HEK293 (cell line): ENCODE measurements around the gene ABHD17A.

Source experiments
- GLIS1 ChIP-seq: fragments of 450-650 bp; formaldehyde crosslinking; IDR thresholded peaks from 2 replicates; pipeline ENCODE4 v1.5.1; 2016; ENCODE audit warnings: missing biosample characterization, missing genetic modification characterization
- KLF1 ChIP-seq: fragments of 450-650 bp; formaldehyde crosslinking; IDR thresholded peaks from 2 replicates; pipeline ENCODE4 v1.5.1; 2016; ENCODE audit warnings: missing biosample characterization, missing genetic modification characterization
- KLF10 ChIP-seq: fragments of 450-650 bp; IDR thresholded peaks from 2 replicates; pipeline ENCODE4 v1.5.1; 2018; ENCODE audit warnings: missing biosample characterization, mild to moderate bottlenecking, missing genetic modification characterization
- KLF9 ChIP-seq: fragments of 450-650 bp; formaldehyde crosslinking; IDR thresholded peaks from 2 replicates; pipeline ENCODE4 v1.5.1; 2016; ENCODE audit warnings: missing biosample characterization, missing genetic modification characterization, low read depth
- MYNN ChIP-seq: fragments of 450-650 bp; formaldehyde crosslinking; IDR thresholded peaks from 2 replicates; pipeline ENCODE4 v1.5.1; 2016; ENCODE audit warnings: missing biosample characterization, missing genetic modification characterization, borderline replicate concordance
- PRDM10 ChIP-seq: fragments of 450-650 bp; formaldehyde crosslinking; IDR thresholded peaks from 2 replicates; pipeline ENCODE4 v1.5.1; 2016; ENCODE audit warnings: missing biosample characterization, missing genetic modification characterization
- SP2 ChIP-seq: fragments of 450-650 bp; formaldehyde crosslinking; IDR thresholded peaks from 2 replicates; pipeline ENCODE4 v1.5.1; 2016; ENCODE audit warnings: missing biosample characterization, missing genetic modification characterization
- SP3 ChIP-seq: fragments of 450-650 bp; formaldehyde crosslinking; IDR thresholded peaks from 2 replicates; pipeline ENCODE4 v1.5.1; 2016; ENCODE audit warnings: missing biosample characterization, missing genetic modification characterization
- ZBTB17 ChIP-seq: fragments of 450-650 bp; formaldehyde crosslinking; IDR thresholded peaks from 2 replicates; pipeline ENCODE4 v1.5.1; 2016; ENCODE audit warnings: missing biosample characterization, missing genetic modification characterization
- ZBTB21 ChIP-seq: fragments of 450-650 bp; formaldehyde crosslinking; IDR thresholded peaks from 2 replicates; pipeline ENCODE4 v1.5.1; 2017; ENCODE audit warnings: missing biosample characterization, missing genetic modification characterization
- ZEB2 ChIP-seq: fragments of 450-650 bp; formaldehyde crosslinking; IDR thresholded peaks from 2 replicates; pipeline ENCODE4 v1.5.1; 2016; ENCODE audit warnings: missing biosample characterization, missing genetic modification characterization
- ZIC2 ChIP-seq: fragments of 450-650 bp; formaldehyde crosslinking; IDR thresholded peaks from 2 replicates; pipeline ENCODE4 v1.5.1; 2016; ENCODE audit warnings: missing biosample characterization, missing genetic modification characterization
- ZNF146 ChIP-seq: fragments of 450-650 bp; formaldehyde crosslinking; IDR thresholded peaks from 2 replicates; pipeline ENCODE4 v1.5.1; 2016; ENCODE audit warnings: missing biosample characterization, missing genetic modification characterization
- ZNF155 ChIP-seq: fragments of 450-650 bp; formaldehyde crosslinking; IDR thresholded peaks from 2 replicates; pipeline ENCODE4 v1.5.1; 2016; ENCODE audit warnings: missing biosample characterization, missing genetic modification characterization
- ZNF202 ChIP-seq: fragments of 450-650 bp; formaldehyde crosslinking; IDR thresholded peaks from 2 replicates; pipeline ENCODE4 v1.5.1; 2016; ENCODE audit warnings: missing biosample characterization, missing genetic modification characterization, borderline replicate concordance
- ZNF324 ChIP-seq: fragments of 450-650 bp; formaldehyde crosslinking; IDR thresholded peaks from 2 replicates; pipeline ENCODE4 v1.5.1; 2016; ENCODE audit warnings: missing biosample characterization, missing genetic modification characterization
- ZNF366 ChIP-seq: fragments of 450-650 bp; formaldehyde crosslinking; conservative IDR thresholded peaks from 2 replicates; pipeline ENCODE4 v1.5.1; 2016; ENCODE audit warnings: missing biosample characterization, missing genetic modification characterization
- ZNF37A ChIP-seq: fragments of 450-650 bp; IDR thresholded peaks from 2 replicates; pipeline ENCODE4 v1.5.1; 2018; ENCODE audit warnings: missing biosample characterization, missing genetic modification characterization
- ZNF391 ChIP-seq: fragments of 450-650 bp; formaldehyde crosslinking; IDR thresholded peaks from 2 replicates; pipeline ENCODE4 v1.5.1; 2016; ENCODE audit warnings: low read depth, missing biosample characterization, missing genetic modification characterization, borderline replicate concordance
- ZNF394 ChIP-seq: fragments of 450-650 bp; formaldehyde crosslinking; IDR thresholded peaks from 2 replicates; pipeline ENCODE4 v1.5.1; 2016; ENCODE audit warnings: missing biosample characterization, missing genetic modification characterization, mild to moderate bottlenecking, moderate library complexity, borderline replicate concordance
- ZNF521 ChIP-seq: fragments of 450-650 bp; formaldehyde crosslinking; IDR thresholded peaks from 2 replicates; pipeline ENCODE4 v1.5.1; 2017; ENCODE audit warnings: missing biosample characterization, mild to moderate bottlenecking, missing genetic modification characterization
- ZNF571 ChIP-seq: fragments of 450-650 bp; formaldehyde crosslinking; IDR thresholded peaks from 2 replicates; pipeline ENCODE4 v1.5.0; 2017; ENCODE audit warnings: missing biosample characterization, missing genetic modification characterization
- ZNF580 ChIP-seq: fragments of 450-650 bp; formaldehyde crosslinking; IDR thresholded peaks from 2 replicates; pipeline ENCODE4 v1.5.1; 2016; ENCODE audit warnings: missing biosample characterization, missing genetic modification characterization
- ZNF692 ChIP-seq: fragments of 450-650 bp; formaldehyde crosslinking; IDR thresholded peaks from 2 replicates; pipeline ENCODE4 v1.5.1; 2016; ENCODE audit warnings: missing biosample characterization, missing genetic modification characterization
- ZNF76 ChIP-seq: fragments of 450-650 bp; formaldehyde crosslinking; IDR thresholded peaks from 2 replicates; pipeline ENCODE4; 2016; ENCODE audit warnings: low read depth, missing biosample characterization, missing genetic modification characterization, borderline replicate concordance
- TF ChIP-seq, protein P1 (sequence below): fragments of 450-650 bp; formaldehyde crosslinking; IDR thresholded peaks from 2 replicates; pipeline ENCODE4 v1.5.1; 2016; ENCODE audit warnings: missing biosample characterization, missing genetic modification characterization
- TF ChIP-seq, protein P2 (sequence below): fragments of 450-650 bp; IDR thresholded peaks from 2 replicates; pipeline ENCODE4 v1.5.1; 2018; ENCODE audit warnings: missing biosample characterization, missing genetic modification characterization
- TF ChIP-seq, protein P3 (sequence below): fragments of 450-650 bp; formaldehyde crosslinking; IDR thresholded peaks from 2 replicates; pipeline ENCODE4 v1.5.1; 2016; ENCODE audit warnings: missing biosample characterization, missing genetic modification characterization

The ABHD17A gene

DNA sequence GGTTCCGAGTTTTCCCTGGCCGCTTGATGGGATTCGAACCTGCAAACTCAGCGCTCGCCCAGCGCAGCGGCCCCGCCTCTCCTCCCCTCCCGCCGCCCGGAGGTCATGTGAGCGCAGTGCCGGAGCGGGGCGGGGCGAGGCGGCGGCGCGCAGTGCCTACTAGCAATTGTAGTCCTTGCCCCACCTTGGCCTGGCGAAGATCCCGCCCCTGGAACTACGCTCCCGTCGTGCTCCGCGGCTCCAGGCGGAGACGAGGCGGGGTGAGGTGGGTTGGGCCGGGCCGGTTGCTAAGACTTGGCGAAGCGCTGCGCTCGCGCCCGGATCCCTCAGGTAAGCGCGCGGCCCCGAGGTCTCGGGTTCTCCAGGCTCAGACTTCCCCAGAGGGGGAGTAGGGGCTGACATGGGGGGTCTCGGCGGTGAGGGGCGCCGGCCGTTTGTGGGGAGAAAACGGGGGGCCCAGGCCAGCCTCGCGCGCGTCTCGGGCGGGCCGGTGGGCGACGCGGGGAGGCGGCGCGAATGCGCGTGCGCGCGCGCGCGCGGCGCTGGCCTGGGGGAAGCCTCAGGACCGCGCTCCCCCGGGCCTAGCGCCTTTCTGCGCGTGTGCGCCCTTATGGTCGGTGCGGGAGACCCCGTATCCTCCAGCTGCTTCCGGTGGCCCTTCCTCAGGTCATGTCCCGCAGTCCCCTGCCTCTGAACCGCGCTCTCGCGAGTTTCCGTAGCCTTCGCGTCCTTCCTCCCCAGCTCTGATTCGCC is 20.0 kb upstream of the ABHD17A start, which contains the start of the genes ADAT3 and SCAMP4 (continued):
- TF ChIP-seq KLF10 (tag by site-specific recombination) = peak; percentile 53
- no peak for TF ChIP-seq MYNN (tag by site-specific recombination)
- TF ChIP-seq ZBTB17 (tag by site-specific recombination) = 0 out of 2 replicates have a peak, but pooled peaks have one; percentile 25
- no peak for TF ChIP-seq ZNF155 (tag by site-specific recombination)
- TF ChIP-seq ZNF571 (tag by site-specific recombination) = no peak
- peak; percentile 49 for TF ChIP-seq ZIC2 (tag by site-specific recombination)
- TF ChIP-seq ZNF76 (tag by site-specific recombination) = peak; percentile 96
- peak; percentile 48; the same call in 1 of the 2 replicates for TF ChIP-seq ZNF324 (tag by site-specific recombination)
- peak; percentile 51; the same call in 1 of the 2 replicates for TF ChIP-seq GLIS1 (tag by site-specific recombination)
- TF ChIP-seq, protein P1, sequence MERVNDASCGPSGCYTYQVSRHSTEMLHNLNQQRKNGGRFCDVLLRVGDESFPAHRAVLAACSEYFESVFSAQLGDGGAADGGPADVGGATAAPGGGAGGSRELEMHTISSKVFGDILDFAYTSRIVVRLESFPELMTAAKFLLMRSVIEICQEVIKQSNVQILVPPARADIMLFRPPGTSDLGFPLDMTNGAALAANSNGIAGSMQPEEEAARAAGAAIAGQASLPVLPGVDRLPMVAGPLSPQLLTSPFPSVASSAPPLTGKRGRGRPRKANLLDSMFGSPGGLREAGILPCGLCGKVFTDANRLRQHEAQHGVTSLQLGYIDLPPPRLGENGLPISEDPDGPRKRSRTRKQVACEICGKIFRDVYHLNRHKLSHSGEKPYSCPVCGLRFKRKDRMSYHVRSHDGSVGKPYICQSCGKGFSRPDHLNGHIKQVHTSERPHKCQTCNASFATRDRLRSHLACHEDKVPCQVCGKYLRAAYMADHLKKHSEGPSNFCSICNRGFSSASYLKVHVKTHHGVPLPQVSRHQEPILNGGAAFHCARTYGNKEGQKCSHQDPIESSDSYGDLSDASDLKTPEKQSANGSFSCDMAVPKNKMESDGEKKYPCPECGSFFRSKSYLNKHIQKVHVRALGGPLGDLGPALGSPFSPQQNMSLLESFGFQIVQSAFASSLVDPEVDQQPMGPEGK (tag by site-specific recombination) = peak; percentile 66
- no peak for TF ChIP-seq ZNF37A (tag by site-specific recombination)
- peak; percentile 97 for TF ChIP-seq KLF9 (tag by site-specific recombination)
- 0 out of 2 replicates have a peak, but pooled peaks have one; percentile 18 for TF ChIP-seq ZNF394
- TF ChIP-seq ZNF202 = no peak
- TF ChIP-seq ZNF146 (tag by site-specific recombination) = peak; percentile 8; the same call in 1 of the 2 replicates
- peak; percentile 89 for TF ChIP-seq ZEB2
- 0 out of 2 replicates have a peak, but pooled peaks have one; percentile 34 for TF ChIP-seq ZBTB21
- TF ChIP-seq PRDM10 (tag by site-specific recombination) = peak; percentile 33
- TF ChIP-seq, protein P2, sequence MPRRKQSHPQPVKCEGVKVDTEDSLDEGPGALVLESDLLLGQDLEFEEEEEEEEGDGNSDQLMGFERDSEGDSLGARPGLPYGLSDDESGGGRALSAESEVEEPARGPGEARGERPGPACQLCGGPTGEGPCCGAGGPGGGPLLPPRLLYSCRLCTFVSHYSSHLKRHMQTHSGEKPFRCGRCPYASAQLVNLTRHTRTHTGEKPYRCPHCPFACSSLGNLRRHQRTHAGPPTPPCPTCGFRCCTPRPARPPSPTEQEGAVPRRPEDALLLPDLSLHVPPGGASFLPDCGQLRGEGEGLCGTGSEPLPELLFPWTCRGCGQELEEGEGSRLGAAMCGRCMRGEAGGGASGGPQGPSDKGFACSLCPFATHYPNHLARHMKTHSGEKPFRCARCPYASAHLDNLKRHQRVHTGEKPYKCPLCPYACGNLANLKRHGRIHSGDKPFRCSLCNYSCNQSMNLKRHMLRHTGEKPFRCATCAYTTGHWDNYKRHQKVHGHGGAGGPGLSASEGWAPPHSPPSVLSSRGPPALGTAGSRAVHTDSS (tag by site-specific recombination) = peak; percentile 79
- TF ChIP-seq, protein P3, sequence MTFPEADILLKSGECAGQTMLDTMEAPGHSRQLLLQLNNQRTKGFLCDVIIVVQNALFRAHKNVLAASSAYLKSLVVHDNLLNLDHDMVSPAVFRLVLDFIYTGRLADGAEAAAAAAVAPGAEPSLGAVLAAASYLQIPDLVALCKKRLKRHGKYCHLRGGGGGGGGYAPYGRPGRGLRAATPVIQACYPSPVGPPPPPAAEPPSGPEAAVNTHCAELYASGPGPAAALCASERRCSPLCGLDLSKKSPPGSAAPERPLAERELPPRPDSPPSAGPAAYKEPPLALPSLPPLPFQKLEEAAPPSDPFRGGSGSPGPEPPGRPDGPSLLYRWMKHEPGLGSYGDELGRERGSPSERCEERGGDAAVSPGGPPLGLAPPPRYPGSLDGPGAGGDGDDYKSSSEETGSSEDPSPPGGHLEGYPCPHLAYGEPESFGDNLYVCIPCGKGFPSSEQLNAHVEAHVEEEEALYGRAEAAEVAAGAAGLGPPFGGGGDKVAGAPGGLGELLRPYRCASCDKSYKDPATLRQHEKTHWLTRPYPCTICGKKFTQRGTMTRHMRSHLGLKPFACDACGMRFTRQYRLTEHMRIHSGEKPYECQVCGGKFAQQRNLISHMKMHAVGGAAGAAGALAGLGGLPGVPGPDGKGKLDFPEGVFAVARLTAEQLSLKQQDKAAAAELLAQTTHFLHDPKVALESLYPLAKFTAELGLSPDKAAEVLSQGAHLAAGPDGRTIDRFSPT (tag by site-specific recombination) = peak; percentile 57; the same call in 1 of the 2 replicates
- no peak for TF ChIP-seq ZNF521 (tag by site-specific recombination)
- TF ChIP-seq ZNF580 (tag by site-specific recombination) = peak; percentile 63; the same call in 1 of the 2 replicates
- TF ChIP-seq ZNF391 (tag by site-specific recombination) = peak; percentile 13; the same call in 1 of the 2 replicates
- TF ChIP-seq ZNF692 (tag by site-specific recombination) = peak; percentile 79
- peak; percentile 90 for TF ChIP-seq KLF1 (tag by site-specific recombination)
- peak; percentile 94 for TF ChIP-seq SP2 (tag by site-specific recombination)
- TF ChIP-seq ZNF366 (tag by site-specific recombination) = no peak
- peak; percentile 99 for TF ChIP-seq SP3 (tag by site-specific recombination)
